DOHH2 (cell line): ENCODE results near the gene TOMT.

Source experiments
- CTCF ChIP-seq: fragments of 200-600 bp; sonication (generic); IDR thresholded peaks from one replicate; pipeline ENCODE4 v1.5.1; 2014; ENCODE audit warnings: antibody characterized with exemption, mild to moderate bottlenecking, low read depth, low read length; ENCODE audit not compliant: poor library complexity, severe bottlenecking
- EZH2phosphoT487 ChIP-seq: fragments of 200-600 bp; sonication (generic); IDR thresholded peaks from 2 replicates; pipeline ENCODE4 v1.6.1; 2017; ENCODE audit warnings: borderline replicate concordance, mild to moderate bottlenecking, antibody characterized with exemption, low read length, moderate library complexity, mixed read lengths

- TF ChIP-seq CTCF (no peak), EZH2phosphoT487 (no peak)
These were observed 43.9 kb upstream of the TOMT start for GRCh38 chr11:72061739-72062396.
